HEK293T (cell line): ENCODE measurements around the gene EVPLL.

Experiments
- BHLHE40 ChIP-seq: fragments of 450-650 bp; IDR thresholded peaks from 2 replicates; pipeline ENCODE4 v1.6.1; 2016; ENCODE audit warnings: mild to moderate bottlenecking, moderate library complexity, borderline replicate concordance
- CTBP1 ChIP-seq: fragments of 450-650 bp; IDR thresholded peaks from 2 replicates; pipeline ENCODE4 v1.6.1; 2016; ENCODE audit warnings: borderline replicate concordance
- ELF4 ChIP-seq: fragments of 450-650 bp; IDR thresholded peaks from 2 replicates; pipeline ENCODE4 v1.6.1; 2017; ENCODE audit warnings: antibody characterized with exemption
- FOXA1 ChIP-seq: fragments of 450-650 bp; IDR thresholded peaks from 2 replicates; pipeline ENCODE4 v1.6.1; 2016; ENCODE audit warnings: mild to moderate bottlenecking
- FOXK2 ChIP-seq: fragments of 450-650 bp; IDR thresholded peaks from 2 replicates; pipeline ENCODE4 v1.6.1; 2016; ENCODE audit warnings: mild to moderate bottlenecking
- FOXM1 ChIP-seq: fragments of 450-650 bp; IDR thresholded peaks from 2 replicates; pipeline ENCODE4 v1.6.1; 2017; ENCODE audit warnings: mild to moderate bottlenecking, borderline replicate concordance
- HDGF ChIP-seq: fragments of 450-650 bp; IDR thresholded peaks from 2 replicates; pipeline ENCODE4 v1.6.1; 2017; ENCODE audit warnings: antibody characterized with exemption, borderline replicate concordance
- LEF1 ChIP-seq: fragments of 450-650 bp; IDR thresholded peaks from 2 replicates; pipeline ENCODE4 v1.6.1; 2017; ENCODE audit warnings: mild to moderate bottlenecking, borderline replicate concordance
- SP1 ChIP-seq: fragments of 450-650 bp; IDR thresholded peaks from 2 replicates; pipeline ENCODE4 v1.6.1; 2017
- SUZ12 ChIP-seq: fragments of 450-650 bp; IDR thresholded peaks from 2 replicates; pipeline ENCODE4 v1.6.1; 2016; ENCODE audit warnings: mild to moderate bottlenecking
- TARDBP ChIP-seq: fragments of 450-650 bp; IDR thresholded peaks from 2 replicates; pipeline ENCODE4 v1.6.1; 2016

DNA sequence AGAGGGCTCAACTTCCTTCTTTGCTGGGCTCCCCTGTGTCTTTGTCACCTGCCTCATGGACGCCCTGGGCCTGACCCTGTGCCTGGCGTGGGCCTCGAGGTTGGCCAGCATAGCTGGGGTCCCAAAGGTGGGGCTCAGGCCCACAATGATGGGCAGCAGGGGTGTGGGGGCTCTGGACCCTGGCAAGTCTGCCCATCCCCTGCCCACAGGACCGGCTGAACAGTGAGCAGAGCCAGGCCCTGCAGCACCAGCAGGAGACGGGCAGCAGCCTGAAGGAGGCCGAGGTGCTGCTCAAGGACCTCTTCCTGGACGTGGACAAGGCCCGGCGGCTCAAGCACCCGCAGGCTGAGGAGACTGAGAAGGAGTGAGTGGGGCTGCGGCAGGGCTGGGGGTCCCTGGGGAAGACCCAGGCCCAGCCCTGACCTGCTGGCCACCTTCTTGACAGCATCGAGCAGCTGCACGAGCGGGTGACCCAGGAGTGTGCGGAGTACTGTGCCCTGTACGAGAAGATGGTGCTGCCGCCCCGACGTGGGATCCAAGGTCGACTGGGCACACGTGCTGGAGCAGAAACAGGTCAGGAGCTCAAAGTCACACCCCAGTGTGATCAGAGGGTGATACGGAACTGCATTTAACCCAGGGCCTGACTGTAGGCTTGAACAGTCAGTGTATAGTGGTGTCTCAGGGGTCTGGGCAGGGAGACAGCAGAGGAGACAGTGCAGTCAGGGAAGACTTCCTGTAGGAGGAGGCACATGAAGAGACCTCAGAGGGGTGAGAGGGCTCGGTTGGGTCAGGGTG lies 3.8 kb downstream of the EVPLL start:
- no peak for TF ChIP-seq SP1
- TF ChIP-seq CTBP1 = no peak
- no peak for TF ChIP-seq LEF1
- TF ChIP-seq HDGF = no peak
- no peak for TF ChIP-seq FOXK2
- no peak for TF ChIP-seq BHLHE40
- TF ChIP-seq ELF4 = no peak
- TF ChIP-seq TARDBP = no peak
- no peak for TF ChIP-seq FOXM1
- no peak for TF ChIP-seq SUZ12
- no peak for TF ChIP-seq FOXA1
